Mucosa of descending colon (tissue), 3 donors: ENCODE data around the gene PPM1L. TPM values are rescaled to one million over a fixed set of nuclear protein-coding genes. Genes with fewer than 3 reads are reported as not detected.
"Not testable (repeated sequence)": the region's sequence is repeated elsewhere in the genome, so short reads cannot be mapped to it uniquely, and the experiment has no call there.

Experiments
- ATAC-seq: fragments of 200-7000 bp; cut with Tn5 transposase; one replicate; pipeline ENCODE4 v1.9.1; 2020; ENCODE audit warnings: mild to moderate bottlenecking, moderate library complexity
- DNase-seq, 3 donors: peaks; one replicate each; pipeline ENCODE4 v3.0.0-alpha.2; 2020
- H3K36me3 ChIP-seq: fragments of 200-600 bp; one replicate; pipeline ENCODE4 v1.8.0; 2021; ENCODE audit warnings: low read depth, mild to moderate bottlenecking
- H3K4me1 ChIP-seq: fragments of 200-600 bp; one replicate; pipeline ENCODE4 v1.8.0; 2021; ENCODE audit warnings: low read depth, mild to moderate bottlenecking
- H3K4me3 ChIP-seq: fragments of 200-600 bp; one replicate; pipeline ENCODE4 v1.8.0; 2021; ENCODE audit warnings: mild to moderate bottlenecking
- H3K9me3 ChIP-seq: fragments of 200-600 bp; one replicate; pipeline ENCODE4 v1.8.0; 2021; ENCODE audit warnings: mild to moderate bottlenecking
- CTCF ChIP-seq: fragments of 200-600 bp; IDR thresholded peaks from one replicate; pipeline ENCODE4 v1.8.0; 2022; ENCODE audit warnings: antibody characterized with exemption, mild to moderate bottlenecking
- intact Hi-C, 2 donors: fragments of 100-400 bp; cut with DNase I in 1 of 2; cut with micrococcal nuclease in 1 of 2; formaldehyde crosslinking; loops; one replicate each; pipeline versions ENCODE4 v1.11.0 to v1.11.1; 2022; cut with DNase I, micrococcal nuclease
- long read RNA-seq, 2 donors: library from polyadenylated mRNA; unstranded; transcript quantifications; one replicate each; pipeline ENCODE4 v2.0.0, GENCODE V29; 2019 to 2021
- total RNA-seq, 3 donors: library from RNA; stranded (reverse); fragmentation: NEBNext Ultra II Directional in 2 of 3; extraction: Animal tissue kit (Norgen Biotek cat#: 25700) in 2 of 3; gene quantifications; one replicate each; pipeline versions ENCODE4 v1.2.1 to v1.2.4, GENCODE V29; 2021 to 2023
- donor health status: DM: no; HTN: no; CAD: no; lungs with moderate emphysema.
- donor health status: DM: no; HTN: no; CAD: no.
- donor health status: DM: no; HTN: yes; CAD: no.

PPM1L gene
- 10 to 100 TPM; 16.2 to 47.9 (median 21.6) TPM for total RNA-seq
- long read RNA-seq, donor 1, partial matches to known transcripts, result 0 of 4 reads
- long read RNA-seq, donor 1, other reads (novel, unspliced or antisense), result 4 of 4 reads
- long read RNA-seq, donor 2, partial matches to known transcripts, result 1 of 2 reads
- long read RNA-seq, donor 2, other reads (novel, unspliced or antisense), result 1 of 2 reads

- no peak for TF ChIP-seq CTCF
- intact Hi-C loops, result no loop called here
- Histone ChIP-seq H3K9me3 (no peaks in the 10 kb centered on the region), H3K4me1 (peaks cover 16% of the 10 kb centered on the region), H3K4me3 (peak within 1 kb of the TSS; percentile 69), H3K36me3 (no peaks in the 10 kb centered on the region)
- peak; percentile 49 to 81 (median 80) for DNase-seq
- peak; percentile 59 for ATAC-seq
Observed at GRCh38 chr3:160755776-160756304, at the start of gene PPM1L. Gene PPM1L (plus strand): TSS chr3:160756231.

- intact Hi-C loops, result loop anchor here (2.0 to 5.0 kb wide), 2 partner anchors 236 to 240 kb away; no protein-coding TSS in a partner anchor
- ATAC-seq (peak; percentile 70), DNase-seq (peak in 1 of 3 donors; percentile 47)
- Histone ChIP-seq H3K4me3 (no peak overlapping the region), H3K36me3 (no peaks in the 10 kb centered on the region), H3K9me3 (no peaks in the 10 kb centered on the region), H3K4me1 (no peaks in the 10 kb centered on the region)
- peak; percentile 23 for TF ChIP-seq CTCF
Observed at GRCh38 chr3:160707187-160707794, 48.7 kb upstream of the PPM1L start.

- H3K4me3 ChIP-seq, result no peak overlapping the region
- DNase-seq (no peak), ATAC-seq (no peak)
- intact Hi-C loops, result loop anchor here in 1 of 2 donors (5.0 kb wide), 1 partner anchor 238 kb away; no protein-coding TSS in a partner anchor
- no peaks in the 10 kb centered on the region for H3K4me1 ChIP-seq
- no peaks in the 10 kb centered on the region for H3K9me3 ChIP-seq
- TF ChIP-seq CTCF, result no peak
- no peaks in the 10 kb centered on the region for H3K36me3 ChIP-seq
Observed at GRCh38 chr3:160709477-160710182, 46.4 kb upstream of the PPM1L start.

- intact Hi-C loops, ATAC-seq: not testable (repeated sequence)
Observed at GRCh38 chr3:160713144-160713543, 42.9 kb upstream of the PPM1L start.

GRCh38 chr3:160719710-160720109, 36.3 kb upstream of the PPM1L start:
- ATAC-seq (no peak), DNase-seq (no peak)
- Histone ChIP-seq H3K9me3 (no peaks in the 10 kb centered on the region), H3K4me3 (no peak overlapping the region), H3K36me3 (no peaks in the 10 kb centered on the region), H3K4me1 (no peaks in the 10 kb centered on the region)
- no peak for TF ChIP-seq CTCF
- intact Hi-C loops, result no loop called here

More at GRCh38 chr3:160713144-160713543, 42.9 kb upstream of the PPM1L start:
- H3K36me3 ChIP-seq, DNase-seq, H3K4me3 ChIP-seq, H3K9me3 ChIP-seq, H3K4me1 ChIP-seq: not testable (repeated sequence)
